GM18519 (cell line): ENCODE results near the gene POP5.

Experiments used
- ATAC-seq: cut with Tn5 transposase; IDR thresholded peaks from one replicate; pipeline ENCODE4 v1.9.1; 2021; ENCODE audit warnings: mild to moderate bottlenecking, moderate library complexity; ENCODE audit not compliant: unreplicated experiment, low FRiP score

POP5 gene

GRCh38 chr12:120590741-120591407, 9.7 kb upstream of the POP5 start:
- no peak for ATAC-seq

GRCh38 chr12:120588948-120589930, 8.0 kb upstream of the POP5 start:
- no peak for ATAC-seq

GRCh38 chr12:120588371-120588770, 7.2 kb upstream of the POP5 start:
- no peak for ATAC-seq

GRCh38 chr12:120586860-120587259, 5.7 kb upstream of the POP5 start:
- no peak for ATAC-seq

GRCh38 chr12:120586206-120586605, 5.0 kb upstream of the POP5 start:
- no peak for ATAC-seq

- no peak for ATAC-seq
Observed at GRCh38 chr12:120584343-120585149, 3.3 kb upstream of the POP5 start.

GRCh38 chr12:120583478-120584030, 2.4 kb upstream of the POP5 start:
- ATAC-seq, result no peak

GRCh38 chr12:120581998-120582397, 796 bp upstream of the POP5 start:
- ATAC-seq, result no peak

- no peak for ATAC-seq
Observed at GRCh38 chr12:120579179-120579578, 2.0 kb downstream of the POP5 start.

GRCh38 chr12:120574106-120574505, 7.1 kb downstream of the POP5 start:
- no peak for ATAC-seq

GRCh38 chr12:120573560-120573959, 7.6 kb downstream of the POP5 start:
- ATAC-seq, result no peak

GRCh38 chr12:120571299-120571698, 9.9 kb downstream of the POP5 start:
- no peak for ATAC-seq

- ATAC-seq, result no peak
Observed at GRCh38 chr12:120563495-120563894, 17.7 kb downstream of the POP5 start.

- ATAC-seq, result no peak
Observed at GRCh38 chr12:120562906-120563305, 18.3 kb downstream of the POP5 start.

GRCh38 chr12:120557589-120557988, 23.6 kb downstream of the POP5 start:
- ATAC-seq, result no peak

GRCh38 chr12:120554678-120555077, 26.5 kb downstream of the POP5 start:
- ATAC-seq, result no peak

- ATAC-seq, result no peak
Observed at GRCh38 chr12:120546050-120546386, 35.2 kb downstream of the POP5 start.

- no peak for ATAC-seq
Observed at GRCh38 chr12:120544691-120545090, 36.5 kb downstream of the POP5 start.

GRCh38 chr12:120542166-120542565, 39.0 kb downstream of the POP5 start:
- no peak for ATAC-seq

- ATAC-seq, result no peak
Observed at GRCh38 chr12:120540445-120540844, 40.8 kb downstream of the POP5 start.

GRCh38 chr12:120539303-120539702, 41.9 kb downstream of the POP5 start:
- ATAC-seq, result no peak
